Measurements from ENCODE around the gene SLC29A3. TPM values are rescaled to one million over a fixed set of nuclear protein-coding genes. Genes with fewer than 3 reads are reported as not detected.

Gene SLC29A3
- total RNA-seq, 1 donor from 2014 or later, result 1.7 TPM

GRCh38 chr10:71333129-71333887, 14.2 kb downstream of the SLC29A3 start:
- H3K4me3 ChIP-seq, result no peak overlapping the region
- DNase-seq, result no peak
- no peaks in the 10 kb centered on the region for H3K4me1 ChIP-seq
- H3K36me3 ChIP-seq, result peaks cover 11% of the 10 kb centered on the region
- H3K27ac ChIP-seq (replicated peaks), result no peak overlapping the region
- no peaks in the 10 kb centered on the region for H3K9me3 ChIP-seq (replicated peaks)
- TF ChIP-seq, protein P1, sequence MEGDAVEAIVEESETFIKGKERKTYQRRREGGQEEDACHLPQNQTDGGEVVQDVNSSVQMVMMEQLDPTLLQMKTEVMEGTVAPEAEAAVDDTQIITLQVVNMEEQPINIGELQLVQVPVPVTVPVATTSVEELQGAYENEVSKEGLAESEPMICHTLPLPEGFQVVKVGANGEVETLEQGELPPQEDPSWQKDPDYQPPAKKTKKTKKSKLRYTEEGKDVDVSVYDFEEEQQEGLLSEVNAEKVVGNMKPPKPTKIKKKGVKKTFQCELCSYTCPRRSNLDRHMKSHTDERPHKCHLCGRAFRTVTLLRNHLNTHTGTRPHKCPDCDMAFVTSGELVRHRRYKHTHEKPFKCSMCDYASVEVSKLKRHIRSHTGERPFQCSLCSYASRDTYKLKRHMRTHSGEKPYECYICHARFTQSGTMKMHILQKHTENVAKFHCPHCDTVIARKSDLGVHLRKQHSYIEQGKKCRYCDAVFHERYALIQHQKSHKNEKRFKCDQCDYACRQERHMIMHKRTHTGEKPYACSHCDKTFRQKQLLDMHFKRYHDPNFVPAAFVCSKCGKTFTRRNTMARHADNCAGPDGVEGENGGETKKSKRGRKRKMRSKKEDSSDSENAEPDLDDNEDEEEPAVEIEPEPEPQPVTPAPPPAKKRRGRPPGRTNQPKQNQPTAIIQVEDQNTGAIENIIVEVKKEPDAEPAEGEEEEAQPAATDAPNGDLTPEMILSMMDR (IDR thresholded peaks at IDR 0.05; ENCODE audit: borderline replicate concordance), result no peak
- H3K27me3 ChIP-seq (ENCODE audit: low read depth), result no peaks in the 10 kb centered on the region
- intact Hi-C loops (cut with micrococcal nuclease), result no loop called here

DNA sequence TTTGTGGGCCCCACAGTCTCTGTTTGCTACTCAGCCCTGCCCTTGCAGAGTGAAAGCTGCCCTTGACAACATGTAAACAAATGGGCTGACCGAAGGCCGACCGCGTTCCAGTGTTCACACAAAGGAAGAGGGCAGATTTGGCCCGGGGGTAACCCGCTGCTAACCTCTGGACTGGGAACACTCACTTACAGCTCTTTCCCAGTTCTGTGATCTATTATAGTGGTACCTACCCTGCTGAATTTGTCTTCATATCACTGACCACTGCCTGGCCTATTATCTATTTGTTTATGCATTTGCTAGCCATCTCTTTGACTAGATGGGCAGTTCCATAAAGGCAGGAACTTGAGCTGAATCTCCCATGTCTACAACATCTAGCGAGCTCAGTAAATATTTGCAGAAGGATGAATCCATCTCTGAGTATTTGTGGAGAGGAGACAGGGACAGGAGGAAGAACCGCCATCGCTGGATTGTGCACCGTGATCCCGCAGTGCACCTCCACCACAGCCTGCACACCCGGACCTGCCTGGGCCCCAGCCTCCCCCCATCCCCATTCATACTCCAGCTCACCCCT, 15.2 kb downstream of the SLC29A3 start:
- Histone ChIP-seq H3K36me3 (peaks cover 15% of the 10 kb centered on the region), H3K4me1 (no peaks in the 10 kb centered on the region), H3K27ac (replicated peaks) (no peak overlapping the region), H3K9me3 (replicated peaks) (no peaks in the 10 kb centered on the region), H3K4me3 (no peak overlapping the region), H3K27me3 (ENCODE audit: low read depth) (no peaks in the 10 kb centered on the region)
- no peak for DNase-seq
- intact Hi-C loops (cut with micrococcal nuclease), result no loop called here
- TF ChIP-seq, protein P1 (IDR thresholded peaks at IDR 0.05; ENCODE audit: borderline replicate concordance), result no peak

GRCh38 chr10:71335173-71335708, 16.2 kb downstream of the SLC29A3 start:
- intact Hi-C loops (cut with micrococcal nuclease), result no loop called here
- DNase-seq, result no peak
- H3K9me3 ChIP-seq (replicated peaks), result no peaks in the 10 kb centered on the region
- H3K27me3 ChIP-seq (ENCODE audit: low read depth), result no peaks in the 10 kb centered on the region
- no peaks in the 10 kb centered on the region for H3K4me1 ChIP-seq
- TF ChIP-seq, protein P1 (IDR thresholded peaks at IDR 0.05; ENCODE audit: borderline replicate concordance), result no peak
- H3K27ac ChIP-seq (replicated peaks), result no peak overlapping the region
- H3K36me3 ChIP-seq, result peaks cover 18% of the 10 kb centered on the region
- H3K4me3 ChIP-seq, result no peak overlapping the region

GRCh38 chr10:71336632-71337031, 17.6 kb downstream of the SLC29A3 start:
- TF ChIP-seq, protein P1 (IDR thresholded peaks at IDR 0.05; ENCODE audit: borderline replicate concordance), result no peak
- Histone ChIP-seq H3K27ac (replicated peaks) (no peak overlapping the region), H3K9me3 (replicated peaks) (no peaks in the 10 kb centered on the region), H3K27me3 (ENCODE audit: low read depth) (no peaks in the 10 kb centered on the region), H3K4me1 (no peaks in the 10 kb centered on the region), H3K36me3 (peaks cover 14% of the 10 kb centered on the region), H3K4me3 (no peak overlapping the region)
- intact Hi-C loops (cut with micrococcal nuclease), result no loop called here
- no peak for DNase-seq

DNA sequence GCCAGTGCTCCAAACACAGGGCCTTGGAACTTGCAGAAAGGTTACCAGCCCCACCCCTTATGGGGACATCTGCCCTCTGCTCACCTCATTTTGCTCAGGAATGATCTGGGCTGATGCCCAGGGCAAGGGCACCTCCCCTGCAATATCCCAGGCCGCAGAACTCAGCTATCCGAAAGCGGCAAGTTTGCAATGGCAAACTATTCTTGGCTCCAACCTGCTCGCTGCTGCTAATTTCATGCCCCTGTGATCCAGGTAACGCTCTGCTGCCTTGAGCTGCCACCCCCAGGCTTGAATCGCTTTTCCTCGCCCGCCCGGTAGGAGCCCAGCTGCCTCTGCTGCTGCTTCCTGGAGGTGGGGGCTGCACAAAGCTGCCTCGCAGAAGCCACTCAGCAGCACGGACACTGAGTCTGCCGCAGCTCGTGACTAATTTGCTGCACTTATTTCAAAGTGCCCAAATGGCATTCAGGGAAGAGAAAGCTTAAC, 18.2 kb downstream of the SLC29A3 start:
- TF ChIP-seq, protein P1 (IDR thresholded peaks at IDR 0.05; ENCODE audit: borderline replicate concordance), result no peak
- Histone ChIP-seq H3K36me3 (peaks cover 14% of the 10 kb centered on the region), H3K27ac (replicated peaks) (no peak overlapping the region), H3K9me3 (replicated peaks) (no peaks in the 10 kb centered on the region), H3K27me3 (ENCODE audit: low read depth) (no peaks in the 10 kb centered on the region), H3K4me1 (no peaks in the 10 kb centered on the region), H3K4me3 (no peak overlapping the region)
- DNase-seq, result no peak
- intact Hi-C loops (cut with micrococcal nuclease), result no loop called here

Data from left ventricle myocardium inferior (tissue), 1 donor.